Measurements from ENCODE around the gene GOLGA2.

- TF ChIP-seq, protein P1, sequence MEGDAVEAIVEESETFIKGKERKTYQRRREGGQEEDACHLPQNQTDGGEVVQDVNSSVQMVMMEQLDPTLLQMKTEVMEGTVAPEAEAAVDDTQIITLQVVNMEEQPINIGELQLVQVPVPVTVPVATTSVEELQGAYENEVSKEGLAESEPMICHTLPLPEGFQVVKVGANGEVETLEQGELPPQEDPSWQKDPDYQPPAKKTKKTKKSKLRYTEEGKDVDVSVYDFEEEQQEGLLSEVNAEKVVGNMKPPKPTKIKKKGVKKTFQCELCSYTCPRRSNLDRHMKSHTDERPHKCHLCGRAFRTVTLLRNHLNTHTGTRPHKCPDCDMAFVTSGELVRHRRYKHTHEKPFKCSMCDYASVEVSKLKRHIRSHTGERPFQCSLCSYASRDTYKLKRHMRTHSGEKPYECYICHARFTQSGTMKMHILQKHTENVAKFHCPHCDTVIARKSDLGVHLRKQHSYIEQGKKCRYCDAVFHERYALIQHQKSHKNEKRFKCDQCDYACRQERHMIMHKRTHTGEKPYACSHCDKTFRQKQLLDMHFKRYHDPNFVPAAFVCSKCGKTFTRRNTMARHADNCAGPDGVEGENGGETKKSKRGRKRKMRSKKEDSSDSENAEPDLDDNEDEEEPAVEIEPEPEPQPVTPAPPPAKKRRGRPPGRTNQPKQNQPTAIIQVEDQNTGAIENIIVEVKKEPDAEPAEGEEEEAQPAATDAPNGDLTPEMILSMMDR (conservative IDR thresholded peaks at IDR 0.05; ENCODE audit: low read length): no peak
- no peak for TF ChIP-seq EZH2phosphoT487 (IDR thresholded peaks at IDR 0.05; ENCODE audit: borderline replicate concordance, low read depth, low read length)
These were observed 10.4 kb downstream of the GOLGA2 start for GRCh38 chr9:128265348-128265847.

All from OCI-LY7 (cell line).